ENCODE data around the gene TPI1.

DNA sequence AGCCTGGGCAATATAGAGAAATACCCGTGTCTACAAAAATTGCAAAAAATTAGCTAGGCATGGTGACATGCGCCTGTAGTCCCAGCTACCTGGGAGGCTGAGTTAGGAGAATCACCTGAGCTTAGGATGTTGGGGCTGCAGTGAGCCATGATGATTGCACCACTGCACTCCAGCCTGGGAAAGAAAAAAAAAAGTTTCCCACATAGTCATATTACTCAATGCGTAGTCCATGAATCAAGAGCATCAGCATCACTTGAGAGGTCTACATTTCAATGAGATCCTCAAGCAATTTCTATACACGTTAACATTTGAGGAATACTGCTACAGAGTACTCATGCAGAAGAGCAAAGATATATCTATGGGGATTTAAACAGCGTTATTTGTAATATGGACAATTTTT is 32.1 kb downstream of the TPI1 start:
- TF ChIP-seq EZH2 (IDR thresholded peaks at IDR 0.05) (no peak), POLR2AphosphoS5 (IDR thresholded peaks at IDR 0.05; ENCODE audit: borderline replicate concordance, low read depth, low read length) (no peak), FOXP2 (optimal IDR thresholded peaks at IDR 0.05; ENCODE audit: control extremely low read depth, extremely low read length, insufficient read depth) (no peak)

Data from SK-N-MC (cell line).